Prostate gland (tissue), 2 donors: ENCODE results near the gene PPIH. TPM values are rescaled to one million over a fixed set of nuclear protein-coding genes. Genes with fewer than 3 reads are reported as not detected.
A peak's percentile ranks its signal among the peaks of the same experiment; 100 is the strongest.

Source experiments
- DNase-seq: peaks from one replicate; pipeline ENCODE4 v3.0.0-alpha.2; 2019; ENCODE audit warnings: low spot score
- H3K27ac ChIP-seq, 2 donors: fragments of 200-600 bp; sonication (generic); 2 replicates each; pipeline ENCODE4 v1.5.1; 2017 to 2019
- H3K27me3 ChIP-seq: fragments of 200-600 bp; sonication (generic); replicated peaks from 2 replicates; pipeline ENCODE4 v1.5.1; 2019; ENCODE audit not compliant: insufficient read depth
- H3K36me3 ChIP-seq, 2 donors: fragments of 200-600 bp; sonication (generic); 1 replicate in 1 of 2; 2 replicates in 1 of 2; pipeline versions ENCODE4 v1.5.1 to v1.8.1; 2017 to 2019
- H3K4me1 ChIP-seq: fragments of 200-600 bp; sonication (generic); replicated peaks from 2 replicates; pipeline ENCODE4 v1.5.1; 2019
- H3K4me3 ChIP-seq, 2 donors: fragments of 200-600 bp; sonication (generic); 2 replicates each; pipeline ENCODE4 v1.5.1; 2017 to 2019
- H3K9me3 ChIP-seq: fragments of 200-600 bp; sonication (generic); 2 replicates; pipeline ENCODE4 v1.5.1; 2017
- POLR2A ChIP-seq: fragments of 450-650 bp; IDR thresholded peaks from one replicate; pipeline ENCODE4 v1.6.1; 2016; ENCODE audit warnings: antibody characterized with exemption, mild to moderate bottlenecking
- POLR2AphosphoS5 ChIP-seq: sonication (generic); formaldehyde crosslinking; IDR thresholded peaks from one replicate; pipeline ENCODE4 v1.6.1; 2017; ENCODE audit warnings: antibody characterized with exemption
- WGBS: methylation state at CpG from one replicate; pipeline ENCODE4 v1.1.5; 2018; 5-methylcytosine and 5-hydroxymethylcytosine counted together
- intact Hi-C: fragments of 100-400 bp; cut with DNase I; formaldehyde crosslinking; loops from one replicate; pipeline ENCODE4 v1.14.2; 2022
- total RNA-seq, 2 donors: library from RNA; depleted of rRNA; stranded (reverse); fragments of >200 nt; gene quantifications; one replicate each; pipeline ENCODE4 v1.1.0, GENCODE V29; 2016
- TF ChIP-seq, protein P1 (sequence below), 4 experiments: fragments of 200-600 bp in 2 of 4; fragments of 450-650 bp in 2 of 4; sonication (generic) in 2 of 4; IDR thresholded peaks; 1 replicate in 3 of 4; 2 replicates in 1 of 4; pipeline ENCODE4 v1.5.1; 2016 to 2019; ENCODE audit warnings: antibody characterized with exemption in 4 of 4, mild to moderate bottlenecking in 2 of 4, moderate library complexity in 2 of 4

Gene PPIH
- total RNA-seq, 2 donors from 2014 or later, result 31.9 to 39.4 TPM

DNA sequence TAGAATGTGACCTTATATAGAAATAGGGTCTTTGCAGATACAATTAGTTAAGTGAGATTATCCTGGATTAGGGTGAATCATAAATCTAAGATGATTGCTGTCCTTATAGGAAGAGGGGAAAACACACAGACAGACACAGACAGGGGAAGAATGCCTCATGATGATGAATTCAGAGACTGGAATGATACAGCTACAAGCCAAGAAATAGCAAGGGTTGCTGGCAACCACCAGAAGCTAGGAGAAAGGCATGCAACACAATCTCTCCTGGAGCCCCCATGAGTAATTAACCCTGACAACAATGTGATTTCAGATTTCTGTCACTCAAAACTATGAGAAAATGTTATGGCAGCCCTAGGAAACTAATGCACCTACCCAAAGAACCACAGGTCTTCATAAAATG lies 19.1 kb upstream of the PPIH start:
- no peak for DNase-seq
- Histone ChIP-seq H3K27me3 (no peaks in the 10 kb centered on the region), H3K36me3 (no peaks in the 10 kb centered on the region), H3K4me3 (no peak overlapping the region), H3K27ac (no peak overlapping the region), H3K9me3 (no peaks in the 10 kb centered on the region), H3K4me1 (no peaks in the 10 kb centered on the region)
- intact Hi-C loops, result no loop called here
- TF ChIP-seq POLR2A (no peak), POLR2AphosphoS5 (no peak)
- TF ChIP-seq, protein P1, sequence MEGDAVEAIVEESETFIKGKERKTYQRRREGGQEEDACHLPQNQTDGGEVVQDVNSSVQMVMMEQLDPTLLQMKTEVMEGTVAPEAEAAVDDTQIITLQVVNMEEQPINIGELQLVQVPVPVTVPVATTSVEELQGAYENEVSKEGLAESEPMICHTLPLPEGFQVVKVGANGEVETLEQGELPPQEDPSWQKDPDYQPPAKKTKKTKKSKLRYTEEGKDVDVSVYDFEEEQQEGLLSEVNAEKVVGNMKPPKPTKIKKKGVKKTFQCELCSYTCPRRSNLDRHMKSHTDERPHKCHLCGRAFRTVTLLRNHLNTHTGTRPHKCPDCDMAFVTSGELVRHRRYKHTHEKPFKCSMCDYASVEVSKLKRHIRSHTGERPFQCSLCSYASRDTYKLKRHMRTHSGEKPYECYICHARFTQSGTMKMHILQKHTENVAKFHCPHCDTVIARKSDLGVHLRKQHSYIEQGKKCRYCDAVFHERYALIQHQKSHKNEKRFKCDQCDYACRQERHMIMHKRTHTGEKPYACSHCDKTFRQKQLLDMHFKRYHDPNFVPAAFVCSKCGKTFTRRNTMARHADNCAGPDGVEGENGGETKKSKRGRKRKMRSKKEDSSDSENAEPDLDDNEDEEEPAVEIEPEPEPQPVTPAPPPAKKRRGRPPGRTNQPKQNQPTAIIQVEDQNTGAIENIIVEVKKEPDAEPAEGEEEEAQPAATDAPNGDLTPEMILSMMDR (IDR thresholded peaks at IDR 0.05), result no peak

DNA sequence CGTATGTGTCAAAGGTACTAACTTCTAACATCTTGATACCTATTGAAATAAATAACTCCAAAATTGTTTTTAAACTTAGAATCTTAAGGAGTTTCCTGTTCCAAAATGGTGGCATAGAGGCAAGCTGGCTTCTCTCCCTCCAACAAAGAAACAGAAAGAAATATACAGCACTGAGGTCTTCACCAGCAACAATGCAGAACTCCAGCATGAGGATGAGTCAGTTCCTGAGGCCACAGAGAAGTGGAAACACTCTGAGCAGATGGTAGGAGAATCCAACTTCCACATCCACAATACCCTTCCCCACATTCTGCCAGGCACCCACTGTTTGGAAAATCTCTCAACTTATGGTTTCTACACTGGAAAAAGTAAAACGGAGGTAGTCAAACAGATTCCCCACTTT lies 12.2 kb upstream of the PPIH start:
- TF ChIP-seq POLR2AphosphoS5 (no peak), POLR2A (no peak)
- TF ChIP-seq, protein P1 (IDR thresholded peaks at IDR 0.05), result no peak
- intact Hi-C loops, result no loop called here
- no peak overlapping the region for H3K4me3 ChIP-seq
- no peak for DNase-seq
- H3K27me3 ChIP-seq, result no peaks in the 10 kb centered on the region
- no peaks in the 10 kb centered on the region for H3K36me3 ChIP-seq
- 87% methylated on average over 2 of the region's 2 CpGs for WGBS
- no peaks in the 10 kb centered on the region for H3K9me3 ChIP-seq
- no peak overlapping the region for H3K27ac ChIP-seq
- H3K4me1 ChIP-seq, result no peaks in the 10 kb centered on the region

DNA sequence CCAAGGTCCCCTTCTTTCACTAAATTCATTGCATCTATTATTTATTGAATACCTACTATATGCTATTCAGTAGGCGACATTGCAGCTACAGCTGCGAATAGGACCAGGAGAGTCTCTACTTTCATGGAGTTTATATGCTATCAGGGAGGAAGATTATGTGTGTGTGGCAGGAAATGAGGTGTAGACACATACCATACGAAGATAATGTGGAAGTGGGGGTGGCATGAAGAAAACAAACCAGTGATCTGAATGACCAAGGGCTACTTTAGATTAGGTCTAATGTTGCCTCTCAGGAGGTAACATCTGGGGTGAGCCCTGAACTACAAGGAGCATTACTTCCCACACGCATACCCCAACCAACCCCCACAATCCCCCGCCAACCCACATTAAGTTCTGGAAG lies 1.0 kb upstream of the PPIH start:
- no peaks in the 10 kb centered on the region for H3K27me3 ChIP-seq
- H3K4me3 ChIP-seq, result peak overlapping the region in 1 of 2 donors; percentile 63
- peak overlapping the region; percentile 78 to 85 for H3K27ac ChIP-seq
- TF ChIP-seq POLR2AphosphoS5 (no peak), POLR2A (no peak)
- TF ChIP-seq, protein P1 (IDR thresholded peaks at IDR 0.05), result no peak
- H3K4me1 ChIP-seq, result peaks cover 9% of the 10 kb centered on the region
- no peaks in the 10 kb centered on the region for H3K36me3 ChIP-seq
- DNase-seq, result no peak
- intact Hi-C loops, result no loop called here
- 64% methylated on average over 5 of the region's 5 CpGs for WGBS
- no peaks in the 10 kb centered on the region for H3K9me3 ChIP-seq

DNA sequence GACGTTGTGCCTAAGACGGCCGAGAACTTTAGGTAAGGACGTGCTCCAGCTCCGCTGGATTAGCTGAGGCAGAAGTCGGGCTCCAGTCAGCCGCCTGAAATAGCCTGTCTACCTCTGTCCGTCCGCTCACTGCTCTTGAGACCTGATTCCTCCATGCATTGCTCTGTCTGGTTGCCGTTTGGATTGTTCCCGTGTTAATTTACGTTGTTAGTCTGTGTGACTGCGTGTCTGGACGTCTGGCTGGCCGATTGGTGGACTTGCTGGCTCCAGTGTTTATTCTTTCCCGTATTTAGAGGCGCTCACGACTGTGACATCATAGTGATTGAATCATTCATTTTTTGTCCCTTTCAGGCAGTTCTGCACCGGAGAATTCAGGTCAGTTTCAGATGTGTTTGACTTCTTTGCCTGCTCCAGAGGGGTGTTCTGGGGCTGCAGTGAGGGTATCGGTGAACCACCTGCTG lies 684 bp downstream of the PPIH start:
- WGBS, result 4% methylated on average over 20 of the region's 20 CpGs
- Histone ChIP-seq H3K4me3 (peak overlapping the region; percentile 63 to 67), H3K4me1 (peaks cover 9% of the 10 kb centered on the region), H3K27me3 (no peaks in the 10 kb centered on the region), H3K9me3 (no peaks in the 10 kb centered on the region), H3K36me3 (no peaks in the 10 kb centered on the region), H3K27ac (peak overlapping the region; percentile 78 to 85)
- intact Hi-C loops, result loop anchor here (2.0 kb wide), 1 partner anchor 24 kb away; the partner anchor contains the start of gene YBX1
- DNase-seq, result no peak
- TF ChIP-seq POLR2A, result no peak
- no peak for TF ChIP-seq POLR2AphosphoS5
- TF ChIP-seq, protein P1 (IDR thresholded peaks at IDR 0.05), result no peak

DNA sequence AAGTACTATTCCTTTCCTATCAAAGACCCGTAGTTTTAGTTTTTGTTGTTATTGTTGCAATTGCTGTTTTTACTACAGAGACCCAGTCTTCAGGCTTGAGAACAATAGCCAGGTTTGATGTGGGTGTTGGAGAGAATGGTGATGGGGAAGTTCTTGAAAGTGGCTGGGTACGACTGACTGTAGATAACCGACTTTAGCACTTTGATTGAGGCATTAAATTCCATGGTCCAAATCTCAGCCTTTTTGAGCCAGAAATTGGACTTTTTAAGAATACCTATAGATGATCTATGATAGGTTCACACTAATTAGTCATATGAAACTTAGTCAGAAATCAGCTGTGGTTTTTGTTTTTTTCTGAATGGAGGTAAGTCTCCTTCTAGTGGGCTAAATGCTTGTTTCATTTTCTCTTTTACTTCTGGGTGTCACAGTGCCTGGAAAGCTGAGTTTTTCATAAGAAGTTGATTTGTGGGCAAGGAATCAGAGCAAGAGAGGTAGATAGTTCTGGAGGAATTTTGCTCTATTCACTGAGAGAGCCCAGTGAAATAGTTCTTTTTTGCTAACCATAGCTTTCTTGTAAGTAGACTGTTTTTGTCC lies 2.8 kb downstream of the PPIH start:
- DNase-seq, result no peak
- H3K9me3 ChIP-seq, result no peaks in the 10 kb centered on the region
- no peaks in the 10 kb centered on the region for H3K27me3 ChIP-seq
- no peak overlapping the region for H3K4me3 ChIP-seq
- no peaks in the 10 kb centered on the region for H3K36me3 ChIP-seq
- TF ChIP-seq POLR2A, result no peak
- TF ChIP-seq, protein P1 (IDR thresholded peaks at IDR 0.05), result no peak
- no peak for TF ChIP-seq POLR2AphosphoS5
- intact Hi-C loops, result no loop called here
- H3K4me1 ChIP-seq, result peaks cover 9% of the 10 kb centered on the region
- H3K27ac ChIP-seq, result no peak overlapping the region
- WGBS, result 86% methylated on average over 3 of the region's 3 CpGs
